Stimulated activated CD4-positive, alpha-beta T cell treated with anti-CD3 and anti-CD28 coated beads, Interleukin-4, amount 100 ng/mL, for 24 hours (primary cell): ENCODE data around the gene CPNE1.

Experiments used
- DNase-seq: peaks from one replicate; pipeline ENCODE4 v3.0.0-alpha.2; 2020

The CPNE1 gene

GRCh38 chr20:35598476-35598875 is 66.2 kb downstream of the CPNE1 start:
- DNase-seq = no peak

GRCh38 chr20:35597186-35597585 is 67.5 kb downstream of the CPNE1 start:
- no peak for DNase-seq

- DNase-seq = no peak
Observed at GRCh38 chr20:35595901-35596300, 68.8 kb downstream of the CPNE1 start.

GRCh38 chr20:35595456-35595855 is 69.2 kb downstream of the CPNE1 start:
- DNase-seq = no peak

GRCh38 chr20:35592339-35592974 is 72.2 kb downstream of the CPNE1 start:
- DNase-seq = no peak

GRCh38 chr20:35588397-35588796 is 76.3 kb downstream of the CPNE1 start:
- DNase-seq = no peak

GRCh38 chr20:35587436-35587835 is 77.3 kb downstream of the CPNE1 start:
- DNase-seq = no peak

GRCh38 chr20:35586751-35587425 is 77.8 kb downstream of the CPNE1 start:
- DNase-seq = no peak

- DNase-seq = no peak
Observed at GRCh38 chr20:35583636-35584560, 80.8 kb downstream of the CPNE1 start.

GRCh38 chr20:35582741-35583404 is 81.8 kb downstream of the CPNE1 start:
- DNase-seq = no peak

- no peak for DNase-seq
Observed at GRCh38 chr20:35582131-35582530, 82.6 kb downstream of the CPNE1 start.

GRCh38 chr20:35579196-35579595 is 85.5 kb downstream of the CPNE1 start:
- DNase-seq = no peak

GRCh38 chr20:35578469-35578868 is 86.2 kb downstream of the CPNE1 start:
- DNase-seq = no peak

GRCh38 chr20:35576816-35577215 is 87.9 kb downstream of the CPNE1 start:
- DNase-seq = no peak
